GM23338 (cell line): ENCODE data around the gene REEP6. TPM values are rescaled to one million over a fixed set of nuclear protein-coding genes. Genes with fewer than 3 reads are reported as not detected.
"Not testable (repeated sequence)": the region's sequence is repeated elsewhere in the genome, so short reads cannot be mapped to it uniquely, and the experiment has no call there.

Experiments
- ATAC-seq: fragments of 200-7000 bp; cut with Tn5 transposase; 3 replicates; pipeline ENCODE4 v1.9.1; 2020
- DNase-seq: peaks from one replicate; pipeline ENCODE4 v3.0.0-alpha.2; 2015; ENCODE audit warnings: low spot score
- H2AFZ ChIP-seq: fragments of 200-600 bp; sonication (generic); 2 replicates; pipeline ENCODE4 v1.8.0; 2016; ENCODE audit warnings: antibody characterized with exemption, mild to moderate bottlenecking, moderate library complexity
- H3F3A ChIP-seq: fragments of 200-600 bp; sonication (generic); replicated peaks from 2 replicates; pipeline ENCODE4 v1.8.0; 2017; ENCODE audit warnings: antibody characterized with exemption, mixed run types, low read depth
- H3K27ac ChIP-seq: fragments of 200-600 bp; sonication (generic); 2 replicates; pipeline ENCODE4 v1.6.1; 2016; ENCODE audit warnings: low read depth
- H3K27me3 ChIP-seq: fragments of 200-600 bp; sonication (generic); 2 replicates; pipeline ENCODE4 v1.8.0; 2016; ENCODE audit warnings: mild to moderate bottlenecking, mixed run types, moderate library complexity; ENCODE audit not compliant: insufficient read depth
- H3K36me3 ChIP-seq: fragments of 200-600 bp; sonication (generic); 2 replicates; pipeline ENCODE4 v1.8.0; 2016; ENCODE audit warnings: mild to moderate bottlenecking; ENCODE audit not compliant: insufficient read depth
- H3K4me1 ChIP-seq: fragments of 200-600 bp; sonication (generic); 2 replicates; pipeline ENCODE4 v1.8.0; 2016; ENCODE audit warnings: mild to moderate bottlenecking, moderate library complexity; ENCODE audit not compliant: insufficient read depth
- H3K4me2 ChIP-seq: fragments of 200-600 bp; sonication (generic); 2 replicates; pipeline ENCODE4 v1.7.1; 2017; ENCODE audit warnings: mixed run types
- H3K4me3 ChIP-seq: fragments of 200-600 bp; sonication (generic); 2 replicates; pipeline ENCODE4 v1.6.1; 2016; ENCODE audit warnings: mixed run types
- H3K79me2 ChIP-seq: fragments of 200-600 bp; sonication (generic); replicated peaks from 2 replicates; pipeline ENCODE4 v1.8.0; 2017; ENCODE audit warnings: mild to moderate bottlenecking; ENCODE audit not compliant: insufficient read depth
- H3K9me2 ChIP-seq: fragments of 200-600 bp; sonication (generic); 2 replicates; pipeline ENCODE4 v1.8.0; 2017; ENCODE audit not compliant: insufficient read depth
- H4K20me1 ChIP-seq: fragments of 200-600 bp; sonication (generic); replicated peaks from 2 replicates; pipeline ENCODE4 v1.8.0; 2017; ENCODE audit warnings: mild to moderate bottlenecking; ENCODE audit not compliant: insufficient read depth
- H3K27ac Mint-ChIP-seq: 2 replicates; pipeline ENCODE4 v1.8.0; 2020; ENCODE audit warnings: inconsistent platforms, mild to moderate bottlenecking, moderate library complexity, mixed read lengths
- H3K27me3 Mint-ChIP-seq: 3 replicates; pipeline ENCODE4 v1.8.0; 2022; ENCODE audit warnings: low read depth, mild to moderate bottlenecking, moderate library complexity, mixed read lengths, inconsistent platforms; ENCODE audit not compliant: insufficient read depth, poor library complexity
- H3K36me3 Mint-ChIP-seq: 3 replicates; pipeline ENCODE4 v1.8.0; 2021; ENCODE audit warnings: low read depth, mild to moderate bottlenecking, inconsistent platforms, moderate library complexity, mixed read lengths
- H3K4me1 Mint-ChIP-seq: 3 replicates; pipeline ENCODE4 v1.8.0; 2020; ENCODE audit warnings: mild to moderate bottlenecking, inconsistent platforms, mixed read lengths
- H3K4me3 Mint-ChIP-seq: 3 replicates; pipeline ENCODE4 v1.8.0; 2021; ENCODE audit warnings: moderate library complexity, mild to moderate bottlenecking, inconsistent platforms, mixed read lengths
- H3K9me3 Mint-ChIP-seq: 3 replicates; pipeline ENCODE4 v1.8.0; 2020; ENCODE audit warnings: moderate library complexity, mild to moderate bottlenecking, inconsistent platforms, mixed read lengths
- CTCF ChIP-seq, 2 experiments: fragments of 200-600 bp in 1 of 2; sonication (generic) in 1 of 2; conservative IDR thresholded peaks; 2 replicates each; pipeline versions ENCODE4 v1.5.1 to v1.6.1; 2016 to 2017; ENCODE audit warnings: antibody characterized with exemption in 2 of 2, low read depth in 2 of 2, mild to moderate bottlenecking in 2 of 2, moderate library complexity in 1 of 2
- JUNB ChIP-seq: IDR thresholded peaks from one replicate; pipeline ENCODE4 v1.6.1; 2016; ENCODE audit warnings: antibody characterized with exemption; ENCODE audit not compliant: unreplicated experiment
- NANOG ChIP-seq: IDR thresholded peaks from 2 replicates; pipeline ENCODE4 v1.6.1; 2016; ENCODE audit warnings: antibody characterized with exemption, borderline replicate concordance
- POLR2AphosphoS5 ChIP-seq: IDR thresholded peaks from 2 replicates; pipeline ENCODE4 v1.6.1; 2016; ENCODE audit warnings: antibody characterized with exemption, low read depth
- STAT1 ChIP-seq: IDR thresholded peaks from one replicate; pipeline ENCODE4 v1.6.1; 2016; ENCODE audit warnings: antibody characterized with exemption; ENCODE audit not compliant: unreplicated experiment
- ZNF331 ChIP-seq: fragments of 250-450 bp; sonication (Bioruptor Pico); IDR thresholded peaks from 2 replicates; pipeline ENCODE4 v1.5.0; 2020; ENCODE audit warnings: low read depth, mild to moderate bottlenecking, moderate library complexity
- polyA plus RNA-seq: library from polyadenylated mRNA; unstranded; fragments of >200 nt; fragmentation: Nextera tagmentation; extraction: Ambion mirVana; gene quantifications from 2 replicates; pipeline ENCODE4 v1.2.1, GENCODE V29; 2016
- total RNA-seq: library from RNA; depleted of rRNA; stranded (reverse); fragments of >200 nt; shearing (Covaris generic); gene quantifications from 2 replicates; pipeline ENCODE4 v1.2.3, GENCODE V29; 2014
- TF ChIP-seq, protein P1 (sequence below): fragments of 250-450 bp; sonication (Bioruptor Pico); IDR thresholded peaks from 2 replicates; pipeline ENCODE4 v1.5.0; 2020; ENCODE audit warnings: mild to moderate bottlenecking, moderate library complexity
- TF ChIP-seq, protein P2 (sequence below): IDR thresholded peaks from one replicate; pipeline ENCODE4 v1.6.1; 2018; ENCODE audit warnings: antibody characterized with exemption; ENCODE audit not compliant: unreplicated experiment
- TF ChIP-seq, protein P3 (sequence below): IDR thresholded peaks from 2 replicates; pipeline ENCODE4 v1.6.1; 2016; ENCODE audit warnings: antibody characterized with exemption

Gene REEP6
- total and polyA plus RNA-seq, 2 experiments from 2014 or later = 15.2 to 20.0 TPM

- not testable (repeated sequence) for H3K36me3 ChIP-seq, H4K20me1 ChIP-seq, H3K9me3 Mint-ChIP-seq, H3K36me3 Mint-ChIP-seq, H3K4me2 ChIP-seq, H3K4me1 Mint-ChIP-seq, H3K4me1 ChIP-seq, H3K79me2 ChIP-seq, ATAC-seq, H3K4me3 ChIP-seq, H3F3A ChIP-seq, H3K9me2 ChIP-seq, H3K4me3 Mint-ChIP-seq, H2AFZ ChIP-seq, H3K27ac ChIP-seq, H3K27ac Mint-ChIP-seq, DNase-seq
- peaks cover 34% of the 10 kb centered on the region for H3K27me3 Mint-ChIP-seq
- H3K27me3 ChIP-seq = peaks cover 23% of the 10 kb centered on the region
These were observed 28.8 kb downstream of the REEP6 start for GRCh38 chr19:1519802-1520201.

DNA sequence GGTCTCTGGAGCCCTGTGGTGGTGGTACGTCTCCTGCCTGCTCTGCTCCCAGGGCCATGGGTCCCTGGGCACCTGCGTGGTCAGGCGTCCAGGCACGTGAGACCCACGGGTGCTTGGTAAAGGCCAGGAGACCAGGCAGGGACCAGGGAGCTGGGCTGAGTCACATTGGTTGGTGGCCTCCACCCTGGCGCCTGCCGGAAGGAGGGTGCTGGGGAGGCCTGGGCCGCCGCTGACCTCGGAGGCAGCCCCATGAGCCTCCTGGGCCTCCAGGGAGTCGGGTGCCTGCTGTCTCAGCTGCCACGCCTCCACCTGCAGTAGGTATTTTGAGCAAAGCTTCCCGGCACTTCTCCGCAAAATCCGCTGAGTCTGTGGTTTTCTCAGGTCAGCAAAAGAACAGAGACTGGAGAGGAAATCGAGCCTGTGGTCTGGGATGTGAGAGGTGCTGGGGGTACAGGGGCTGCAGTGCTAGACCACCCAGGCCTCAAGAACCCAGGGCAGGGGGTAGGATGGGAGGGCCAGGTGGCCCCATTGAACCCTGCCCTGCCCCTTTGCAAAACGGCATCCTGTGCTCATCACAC is 29.3 kb downstream of the REEP6 start:
- H3K4me3 ChIP-seq = no peak overlapping the region
- peaks cover 27% of the 10 kb centered on the region for H3K27me3 ChIP-seq
- H3F3A ChIP-seq = 0 out of 2 replicates have a peak, but pooled peaks cover 4% of the 10 kb centered on the region
- no peaks in the 10 kb centered on the region for H3K4me1 ChIP-seq
- no peaks in the 10 kb centered on the region for H3K9me2 ChIP-seq
- ATAC-seq (no peak), DNase-seq (no peak)
- Mint-ChIP-seq H3K4me3 (no peak overlapping the region), H3K4me1 (peaks cover 6% of the 10 kb centered on the region; the same call in 2 of the 3 replicates), H3K27ac (no peak overlapping the region), H3K9me3 (peaks cover 8% of the 10 kb centered on the region), H3K27me3 (peaks cover 39% of the 10 kb centered on the region), H3K36me3 (peaks cover 4% of the 10 kb centered on the region; the same call in 1 of the 3 replicates)
- no peak overlapping the region for H3K27ac ChIP-seq
- no peaks in the 10 kb centered on the region for H3K36me3 ChIP-seq
- H4K20me1 ChIP-seq = no peaks in the 10 kb centered on the region; the same call in 1 of the 2 replicates
- H3K79me2 ChIP-seq = no peaks in the 10 kb centered on the region
- no peak overlapping the region for H2AFZ ChIP-seq
- H3K4me2 ChIP-seq = no peak overlapping the region
- no peak for TF ChIP-seq POLR2AphosphoS5
- TF ChIP-seq, protein P1, sequence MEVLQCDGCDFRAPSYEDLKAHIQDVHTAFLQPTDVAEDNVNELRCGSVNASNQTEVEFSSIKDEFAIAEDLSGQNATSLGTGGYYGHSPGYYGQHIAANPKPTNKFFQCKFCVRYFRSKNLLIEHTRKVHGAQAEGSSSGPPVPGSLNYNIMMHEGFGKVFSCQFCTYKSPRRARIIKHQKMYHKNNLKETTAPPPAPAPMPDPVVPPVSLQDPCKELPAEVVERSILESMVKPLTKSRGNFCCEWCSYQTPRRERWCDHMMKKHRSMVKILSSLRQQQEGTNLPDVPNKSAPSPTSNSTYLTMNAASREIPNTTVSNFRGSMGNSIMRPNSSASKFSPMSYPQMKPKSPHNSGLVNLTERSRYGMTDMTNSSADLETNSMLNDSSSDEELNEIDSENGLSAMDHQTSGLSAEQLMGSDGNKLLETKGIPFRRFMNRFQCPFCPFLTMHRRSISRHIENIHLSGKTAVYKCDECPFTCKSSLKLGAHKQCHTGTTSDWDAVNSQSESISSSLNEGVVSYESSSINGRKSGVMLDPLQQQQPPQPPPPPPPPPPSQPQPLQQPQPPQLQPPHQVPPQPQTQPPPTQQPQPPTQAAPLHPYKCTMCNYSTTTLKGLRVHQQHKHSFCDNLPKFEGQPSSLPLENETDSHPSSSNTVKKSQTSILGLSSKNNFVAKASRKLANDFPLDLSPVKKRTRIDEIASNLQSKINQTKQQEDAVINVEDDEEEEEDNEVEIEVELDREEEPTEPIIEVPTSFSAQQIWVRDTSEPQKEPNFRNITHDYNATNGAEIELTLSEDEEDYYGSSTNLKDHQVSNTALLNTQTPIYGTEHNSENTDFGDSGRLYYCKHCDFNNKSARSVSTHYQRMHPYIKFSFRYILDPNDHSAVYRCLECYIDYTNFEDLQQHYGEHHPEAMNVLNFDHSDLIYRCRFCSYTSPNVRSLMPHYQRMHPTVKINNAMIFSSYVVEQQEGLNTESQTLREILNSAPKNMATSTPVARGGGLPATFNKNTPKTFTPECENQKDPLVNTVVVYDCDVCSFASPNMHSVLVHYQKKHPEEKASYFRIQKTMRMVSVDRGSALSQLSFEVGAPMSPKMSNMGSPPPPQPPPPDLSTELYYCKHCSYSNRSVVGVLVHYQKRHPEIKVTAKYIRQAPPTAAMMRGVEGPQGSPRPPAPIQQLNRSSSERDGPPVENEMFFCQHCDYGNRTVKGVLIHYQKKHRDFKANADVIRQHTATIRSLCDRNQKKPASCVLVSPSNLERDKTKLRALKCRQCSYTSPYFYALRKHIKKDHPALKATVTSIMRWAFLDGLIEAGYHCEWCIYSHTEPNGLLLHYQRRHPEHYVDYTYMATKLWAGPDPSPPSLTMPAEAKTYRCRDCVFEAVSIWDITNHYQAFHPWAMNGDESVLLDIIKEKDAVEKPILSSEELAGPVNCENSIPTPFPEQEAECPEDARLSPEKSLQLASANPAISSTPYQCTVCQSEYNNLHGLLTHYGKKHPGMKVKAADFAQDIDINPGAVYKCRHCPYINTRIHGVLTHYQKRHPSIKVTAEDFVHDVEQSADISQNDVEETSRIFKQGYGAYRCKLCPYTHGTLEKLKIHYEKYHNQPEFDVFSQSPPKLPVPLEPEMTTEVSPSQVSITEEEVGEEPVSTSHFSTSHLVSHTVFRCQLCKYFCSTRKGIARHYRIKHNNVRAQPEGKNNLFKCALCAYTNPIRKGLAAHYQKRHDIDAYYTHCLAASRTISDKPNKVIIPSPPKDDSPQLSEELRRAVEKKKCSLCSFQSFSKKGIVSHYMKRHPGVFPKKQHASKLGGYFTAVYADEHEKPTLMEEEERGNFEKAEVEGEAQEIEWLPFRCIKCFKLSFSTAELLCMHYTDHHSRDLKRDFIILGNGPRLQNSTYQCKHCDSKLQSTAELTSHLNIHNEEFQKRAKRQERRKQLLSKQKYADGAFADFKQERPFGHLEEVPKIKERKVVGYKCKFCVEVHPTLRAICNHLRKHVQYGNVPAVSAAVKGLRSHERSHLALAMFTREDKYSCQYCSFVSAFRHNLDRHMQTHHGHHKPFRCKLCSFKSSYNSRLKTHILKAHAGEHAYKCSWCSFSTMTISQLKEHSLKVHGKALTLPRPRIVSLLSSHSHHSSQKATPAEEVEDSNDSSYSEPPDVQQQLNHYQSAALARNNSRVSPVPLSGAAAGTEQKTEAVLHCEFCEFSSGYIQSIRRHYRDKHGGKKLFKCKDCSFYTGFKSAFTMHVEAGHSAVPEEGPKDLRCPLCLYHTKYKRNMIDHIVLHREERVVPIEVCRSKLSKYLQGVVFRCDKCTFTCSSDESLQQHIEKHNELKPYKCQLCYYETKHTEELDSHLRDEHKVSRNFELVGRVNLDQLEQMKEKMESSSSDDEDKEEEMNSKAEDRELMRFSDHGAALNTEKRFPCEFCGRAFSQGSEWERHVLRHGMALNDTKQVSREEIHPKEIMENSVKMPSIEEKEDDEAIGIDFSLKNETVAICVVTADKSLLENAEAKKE (CRISPR knock-in tag) = no peak
- TF ChIP-seq JUNB = no peak
- TF ChIP-seq NANOG = no peak
- TF ChIP-seq CTCF (conservative IDR thresholded peaks at IDR 0.05; ENCODE audit: low read depth in 2 of 2) = no peak
- TF ChIP-seq ZNF331 = no peak
- no peak for TF ChIP-seq STAT1
- TF ChIP-seq, protein P2, sequence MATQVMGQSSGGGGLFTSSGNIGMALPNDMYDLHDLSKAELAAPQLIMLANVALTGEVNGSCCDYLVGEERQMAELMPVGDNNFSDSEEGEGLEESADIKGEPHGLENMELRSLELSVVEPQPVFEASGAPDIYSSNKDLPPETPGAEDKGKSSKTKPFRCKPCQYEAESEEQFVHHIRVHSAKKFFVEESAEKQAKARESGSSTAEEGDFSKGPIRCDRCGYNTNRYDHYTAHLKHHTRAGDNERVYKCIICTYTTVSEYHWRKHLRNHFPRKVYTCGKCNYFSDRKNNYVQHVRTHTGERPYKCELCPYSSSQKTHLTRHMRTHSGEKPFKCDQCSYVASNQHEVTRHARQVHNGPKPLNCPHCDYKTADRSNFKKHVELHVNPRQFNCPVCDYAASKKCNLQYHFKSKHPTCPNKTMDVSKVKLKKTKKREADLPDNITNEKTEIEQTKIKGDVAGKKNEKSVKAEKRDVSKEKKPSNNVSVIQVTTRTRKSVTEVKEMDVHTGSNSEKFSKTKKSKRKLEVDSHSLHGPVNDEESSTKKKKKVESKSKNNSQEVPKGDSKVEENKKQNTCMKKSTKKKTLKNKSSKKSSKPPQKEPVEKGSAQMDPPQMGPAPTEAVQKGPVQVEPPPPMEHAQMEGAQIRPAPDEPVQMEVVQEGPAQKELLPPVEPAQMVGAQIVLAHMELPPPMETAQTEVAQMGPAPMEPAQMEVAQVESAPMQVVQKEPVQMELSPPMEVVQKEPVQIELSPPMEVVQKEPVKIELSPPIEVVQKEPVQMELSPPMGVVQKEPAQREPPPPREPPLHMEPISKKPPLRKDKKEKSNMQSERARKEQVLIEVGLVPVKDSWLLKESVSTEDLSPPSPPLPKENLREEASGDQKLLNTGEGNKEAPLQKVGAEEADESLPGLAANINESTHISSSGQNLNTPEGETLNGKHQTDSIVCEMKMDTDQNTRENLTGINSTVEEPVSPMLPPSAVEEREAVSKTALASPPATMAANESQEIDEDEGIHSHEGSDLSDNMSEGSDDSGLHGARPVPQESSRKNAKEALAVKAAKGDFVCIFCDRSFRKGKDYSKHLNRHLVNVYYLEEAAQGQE = no peak
- TF ChIP-seq, protein P3, sequence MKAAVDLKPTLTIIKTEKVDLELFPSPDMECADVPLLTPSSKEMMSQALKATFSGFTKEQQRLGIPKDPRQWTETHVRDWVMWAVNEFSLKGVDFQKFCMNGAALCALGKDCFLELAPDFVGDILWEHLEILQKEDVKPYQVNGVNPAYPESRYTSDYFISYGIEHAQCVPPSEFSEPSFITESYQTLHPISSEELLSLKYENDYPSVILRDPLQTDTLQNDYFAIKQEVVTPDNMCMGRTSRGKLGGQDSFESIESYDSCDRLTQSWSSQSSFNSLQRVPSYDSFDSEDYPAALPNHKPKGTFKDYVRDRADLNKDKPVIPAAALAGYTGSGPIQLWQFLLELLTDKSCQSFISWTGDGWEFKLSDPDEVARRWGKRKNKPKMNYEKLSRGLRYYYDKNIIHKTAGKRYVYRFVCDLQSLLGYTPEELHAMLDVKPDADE = no peak
